Suprapubic skin (tissue), 4 donors: ENCODE measurements around the gene PDE3A.

ENCODE experiments used
- CTCF ChIP-seq, 2 donors: fragments of 200-600 bp in 1 of 2; fragments of 450-650 bp in 1 of 2; sonication (generic) in 1 of 2; IDR thresholded peaks; one replicate each; pipeline ENCODE4 v1.5.1; 2016 to 2019; ENCODE audit warnings: antibody characterized with exemption in 2 of 2, mild to moderate bottlenecking in 1 of 2, moderate library complexity in 1 of 2
- POLR2A ChIP-seq, 2 donors: fragments of 450-650 bp; IDR thresholded peaks; one replicate each; pipeline ENCODE4 v1.6.1; 2017; ENCODE audit warnings: antibody characterized with exemption in 2 of 2, mild to moderate bottlenecking in 2 of 2, moderate library complexity in 2 of 2
- POLR2AphosphoS5 ChIP-seq, 3 donors: sonication (generic); formaldehyde crosslinking; IDR thresholded peaks; one replicate each; pipeline ENCODE4 v1.6.1; 2017; ENCODE audit warnings: antibody characterized with exemption in 3 of 3

GRCh38 chr12:20469300-20469699, 101.0 kb downstream of the PDE3A start:
- TF ChIP-seq CTCF (IDR thresholded peaks at IDR 0.05) (no peak), POLR2AphosphoS5 (IDR thresholded peaks at IDR 0.05) (no peak), POLR2A (IDR thresholded peaks at IDR 0.05) (no peak)
